GM18861 (cell line): ENCODE data around the gene PLPP4.

Experiments used
- ATAC-seq: cut with Tn5 transposase; IDR thresholded peaks from one replicate; pipeline ENCODE4 v1.9.1; 2021; ENCODE audit not compliant: unreplicated experiment

The PLPP4 gene

GRCh38 chr10:120515741-120516140 is 58.7 kb downstream of the PLPP4 start:
- ATAC-seq = no peak

GRCh38 chr10:120516426-120516825 is 59.4 kb downstream of the PLPP4 start:
- no peak for ATAC-seq

- ATAC-seq = no peak
Observed at GRCh38 chr10:120517196-120517595, 60.2 kb downstream of the PLPP4 start.

- no peak for ATAC-seq
Observed at GRCh38 chr10:120517881-120518484, 61.0 kb downstream of the PLPP4 start.

- ATAC-seq = no peak
Observed at GRCh38 chr10:120521880-120522279, 64.9 kb downstream of the PLPP4 start.

- no peak for ATAC-seq
Observed at GRCh38 chr10:120527691-120528090, 70.7 kb downstream of the PLPP4 start.

GRCh38 chr10:120530699-120531098 is 73.7 kb downstream of the PLPP4 start:
- no peak for ATAC-seq

GRCh38 chr10:120538091-120538490 is 81.1 kb downstream of the PLPP4 start:
- ATAC-seq = no peak

GRCh38 chr10:120539076-120539475 is 82.0 kb downstream of the PLPP4 start:
- ATAC-seq = no peak

- no peak for ATAC-seq
Observed at GRCh38 chr10:120540486-120540885, 83.5 kb downstream of the PLPP4 start.

- no peak for ATAC-seq
Observed at GRCh38 chr10:120541984-120542383, 85.0 kb downstream of the PLPP4 start.

GRCh38 chr10:120542591-120542990 is 85.6 kb downstream of the PLPP4 start:
- ATAC-seq = no peak

GRCh38 chr10:120543291-120543690 is 86.3 kb downstream of the PLPP4 start:
- ATAC-seq = no peak

- no peak for ATAC-seq
Observed at GRCh38 chr10:120548210-120548609, 91.2 kb downstream of the PLPP4 start.

- ATAC-seq = no peak
Observed at GRCh38 chr10:120552262-120552661, 95.2 kb downstream of the PLPP4 start.

GRCh38 chr10:120553911-120554310 is 96.9 kb downstream of the PLPP4 start:
- ATAC-seq = no peak

- ATAC-seq = no peak
Observed at GRCh38 chr10:120555436-120555835, 98.4 kb downstream of the PLPP4 start.

- ATAC-seq = no peak
Observed at GRCh38 chr10:120555842-120556532, 99.0 kb downstream of the PLPP4 start.

GRCh38 chr10:120557311-120557710 is 100.3 kb downstream of the PLPP4 start:
- ATAC-seq = no peak

- ATAC-seq = no peak
Observed at GRCh38 chr10:120559800-120560199, 102.8 kb downstream of the PLPP4 start.

- ATAC-seq = no peak
Observed at GRCh38 chr10:120562956-120563355, 105.9 kb downstream of the PLPP4 start.

GRCh38 chr10:120570418-120570817 is 113.4 kb downstream of the PLPP4 start:
- ATAC-seq = no peak

GRCh38 chr10:120571266-120571665 is 114.2 kb downstream of the PLPP4 start:
- ATAC-seq = no peak
